ACC112 (cell line): ENCODE measurements around the gene EXD2.
"Not testable (repeated sequence)": the region's sequence is repeated elsewhere in the genome, so short reads cannot be mapped to it uniquely, and the experiment has no call there.

ENCODE experiments used
- H2AFZ ChIP-seq: fragments of 200-600 bp; sonication (generic); one replicate; pipeline ENCODE4 v1.6.0; 2017; ENCODE audit warnings: antibody characterized with exemption, low read length; ENCODE audit not compliant: unreplicated experiment
- H3K27ac ChIP-seq: fragments of 200-600 bp; sonication (generic); 2 replicates; pipeline ENCODE4 v1.5.1; 2014; ENCODE audit warnings: low read depth, mild to moderate bottlenecking, antibody characterized with exemption, low read length, moderate library complexity
- H3K27me3 ChIP-seq: fragments of 200-600 bp; sonication (generic); 2 replicates; pipeline ENCODE4 v1.6.1; 2014; ENCODE audit warnings: mild to moderate bottlenecking, antibody characterized with exemption, low read length, moderate library complexity, mixed read lengths; ENCODE audit not compliant: insufficient read depth
- H3K36me3 ChIP-seq: fragments of 200-600 bp; sonication (generic); 2 replicates; pipeline ENCODE4 v1.6.1; 2016; ENCODE audit warnings: mild to moderate bottlenecking, antibody characterized with exemption, low read length, moderate library complexity, mixed read lengths; ENCODE audit not compliant: insufficient read depth
- H3K4me1 ChIP-seq: fragments of 200-600 bp; sonication (generic); one replicate; pipeline ENCODE4 v1.6.1; 2016; ENCODE audit warnings: low read length, mixed read lengths; ENCODE audit not compliant: insufficient read depth, unreplicated experiment, control insufficient read depth
- H3K4me3 ChIP-seq: fragments of 200-600 bp; sonication (generic); 2 replicates; pipeline ENCODE4 v1.5.1; 2014; ENCODE audit warnings: mild to moderate bottlenecking, low read depth, low read length
- H3K79me2 ChIP-seq: fragments of 200-600 bp; sonication (generic); one replicate; pipeline ENCODE4 v1.6.0; 2016; ENCODE audit warnings: low read length; ENCODE audit not compliant: control insufficient read depth, unreplicated experiment, insufficient read depth

EXD2 gene

GRCh38 chr14:69154779-69155178 is 36.5 kb upstream of the EXD2 start:
- no peak overlapping the region for H3K4me3 ChIP-seq
- no peaks in the 10 kb centered on the region for H3K36me3 ChIP-seq
- H3K4me1 ChIP-seq, result peaks cover 13% of the 10 kb centered on the region
- H2AFZ ChIP-seq, result no peak overlapping the region
- H3K27me3 ChIP-seq, result no peaks in the 10 kb centered on the region
- H3K27ac ChIP-seq, result no peak overlapping the region
- peaks cover 24% of the 10 kb centered on the region for H3K79me2 ChIP-seq

DNA sequence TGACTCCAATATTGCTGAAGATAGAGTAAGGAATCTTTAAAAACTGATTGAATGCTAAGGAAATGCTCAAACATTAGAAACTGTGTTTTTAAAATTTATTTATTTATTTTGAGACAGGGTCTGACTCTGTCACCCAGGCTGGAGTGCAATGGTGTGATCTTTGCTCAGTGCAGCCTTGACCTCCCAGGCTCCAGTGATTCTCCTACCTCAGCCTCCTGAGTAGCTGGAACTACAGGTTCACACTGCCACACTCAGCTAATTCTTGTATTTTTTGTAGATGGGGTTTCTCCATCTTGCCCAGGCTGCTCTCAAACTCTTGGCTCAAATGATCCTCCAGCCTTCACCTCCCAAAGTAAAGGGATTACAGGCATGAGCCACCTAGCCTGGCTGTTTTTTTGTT is 35.1 kb upstream of the EXD2 start:
- Histone ChIP-seq H3K36me3 (no peaks in the 10 kb centered on the region), H3K4me1 (no peaks in the 10 kb centered on the region), H3K27me3 (no peaks in the 10 kb centered on the region)

GRCh38 chr14:69161590-69161989 is 29.7 kb upstream of the EXD2 start:
- Histone ChIP-seq H3K4me1 (no peaks in the 10 kb centered on the region), H3K36me3 (no peaks in the 10 kb centered on the region), H3K27ac (no peak overlapping the region), H2AFZ (no peak overlapping the region), H3K4me3 (no peak overlapping the region), H3K27me3 (peaks cover 6% of the 10 kb centered on the region), H3K79me2 (no peaks in the 10 kb centered on the region)

More for the DNA sequence above, 35.1 kb upstream of the EXD2 start:
- H2AFZ ChIP-seq, result no peak overlapping the region
- H3K27ac ChIP-seq, result no peak overlapping the region
- no peak overlapping the region for H3K4me3 ChIP-seq
- H3K79me2 ChIP-seq, result peaks cover 10% of the 10 kb centered on the region

GRCh38 chr14:69165787-69166186 is 25.5 kb upstream of the EXD2 start:
- not testable (repeated sequence) for H2AFZ ChIP-seq, H3K36me3 ChIP-seq, H3K4me3 ChIP-seq, H3K79me2 ChIP-seq, H3K27me3 ChIP-seq, H3K4me1 ChIP-seq, H3K27ac ChIP-seq

- H2AFZ ChIP-seq, result no peak overlapping the region
- no peaks in the 10 kb centered on the region for H3K36me3 ChIP-seq
- H3K79me2 ChIP-seq, result no peaks in the 10 kb centered on the region
- H3K27ac ChIP-seq, result no peak overlapping the region
- H3K4me3 ChIP-seq, result no peak overlapping the region
- no peaks in the 10 kb centered on the region for H3K4me1 ChIP-seq
- peaks cover 11% of the 10 kb centered on the region for H3K27me3 ChIP-seq
Measured at GRCh38 chr14:69170839-69171238, 20.5 kb upstream of the EXD2 start.

- Histone ChIP-seq H3K4me3 (no peak overlapping the region), H3K79me2 (no peaks in the 10 kb centered on the region), H3K4me1 (no peaks in the 10 kb centered on the region), H3K27me3 (peaks cover 11% of the 10 kb centered on the region), H3K36me3 (no peaks in the 10 kb centered on the region), H3K27ac (no peak overlapping the region), H2AFZ (no peak overlapping the region)
Measured at GRCh38 chr14:69171569-69171968, 19.7 kb upstream of the EXD2 start.

DNA sequence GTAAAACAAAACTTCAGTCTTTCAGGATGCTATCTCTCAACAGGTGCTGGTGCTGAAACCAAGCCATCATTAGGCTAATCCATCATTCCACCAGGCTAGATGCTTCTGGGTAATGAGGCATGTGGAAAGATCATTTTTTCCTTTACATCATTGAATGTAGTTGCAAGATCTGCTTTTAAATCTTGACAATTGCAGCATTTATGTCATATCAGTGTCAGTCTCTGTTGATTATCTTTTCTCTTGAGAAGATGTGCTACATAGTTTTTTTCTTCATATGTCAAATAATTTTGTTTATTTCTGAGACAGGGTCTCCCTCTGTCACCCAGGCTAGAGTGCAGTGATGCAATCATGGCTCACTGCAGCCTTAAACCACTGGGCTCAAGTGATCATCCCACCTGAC is 16.2 kb upstream of the EXD2 start:
- peaks cover 16% of the 10 kb centered on the region for H3K27me3 ChIP-seq
- H3K36me3 ChIP-seq, result no peaks in the 10 kb centered on the region
- H2AFZ ChIP-seq, result no peak overlapping the region
- H3K4me3 ChIP-seq, result no peak overlapping the region
- H3K79me2 ChIP-seq, result no peaks in the 10 kb centered on the region
- H3K4me1 ChIP-seq, result no peaks in the 10 kb centered on the region
- H3K27ac ChIP-seq, result no peak overlapping the region

GRCh38 chr14:69181491-69181890 is 9.8 kb upstream of the EXD2 start:
- H3K36me3 ChIP-seq, result no peaks in the 10 kb centered on the region
- H3K4me1 ChIP-seq, result no peaks in the 10 kb centered on the region

GRCh38 chr14:69182580-69182979 is 8.7 kb upstream of the EXD2 start:
- H3K27ac ChIP-seq, H2AFZ ChIP-seq, H3K36me3 ChIP-seq, H3K27me3 ChIP-seq, H3K79me2 ChIP-seq, H3K4me3 ChIP-seq, H3K4me1 ChIP-seq: not testable (repeated sequence)

More at GRCh38 chr14:69181491-69181890, 9.8 kb upstream of the EXD2 start:
- no peak overlapping the region for H3K27ac ChIP-seq
- H2AFZ ChIP-seq, result no peak overlapping the region
- H3K27me3 ChIP-seq, result peaks cover 6% of the 10 kb centered on the region; the same call in 1 of the 2 replicates
- H3K79me2 ChIP-seq, result no peaks in the 10 kb centered on the region
- H3K4me3 ChIP-seq, result no peak overlapping the region

DNA sequence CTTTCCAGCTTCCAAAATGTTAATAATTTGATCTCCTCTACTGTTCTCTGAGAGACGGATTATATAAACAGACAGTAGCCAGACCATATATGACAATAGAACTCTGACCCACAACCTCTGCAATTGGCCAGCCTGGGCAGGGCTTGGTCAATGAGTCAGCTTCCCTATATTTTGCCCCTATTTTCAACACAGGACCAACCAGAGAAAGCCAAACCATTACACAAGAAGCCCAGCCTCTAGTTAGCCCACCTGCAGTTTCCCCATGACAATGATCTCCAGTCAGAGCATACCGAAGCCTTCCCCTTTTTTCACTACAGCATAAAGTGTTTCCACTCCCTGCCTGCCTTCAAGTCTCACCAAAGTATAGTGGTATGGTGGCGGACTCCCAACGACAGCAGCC is 7.6 kb upstream of the EXD2 start:
- Histone ChIP-seq H3K4me3 (no peak overlapping the region), H3K27me3 (no peaks in the 10 kb centered on the region), H3K79me2 (no peaks in the 10 kb centered on the region), H3K4me1 (no peaks in the 10 kb centered on the region), H2AFZ (no peak overlapping the region), H3K36me3 (no peaks in the 10 kb centered on the region), H3K27ac (no peak overlapping the region)

DNA sequence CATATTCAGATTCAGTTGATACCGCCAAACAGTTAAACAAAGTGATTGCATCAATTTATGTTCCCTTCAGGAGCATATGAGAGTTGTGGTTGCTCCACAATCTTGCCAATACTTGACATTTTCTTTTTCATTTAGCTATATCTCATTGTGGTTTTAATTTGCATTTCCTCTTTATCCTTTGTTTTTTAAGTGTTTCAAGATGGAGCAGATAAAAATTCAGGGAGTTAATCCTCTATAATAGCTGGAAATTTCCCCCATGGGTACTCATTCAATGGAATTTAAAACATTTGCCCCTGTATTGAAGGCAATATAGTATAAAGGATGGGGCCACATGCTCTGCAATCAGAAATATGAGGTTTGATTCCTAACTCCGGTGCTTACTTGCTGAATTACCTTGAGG is 1.1 kb upstream of the EXD2 start:
- Histone ChIP-seq H3K27me3 (no peaks in the 10 kb centered on the region), H3K27ac (no peak overlapping the region), H2AFZ (no peak overlapping the region), H3K36me3 (no peaks in the 10 kb centered on the region), H3K4me1 (peaks cover 4% of the 10 kb centered on the region), H3K79me2 (peaks cover 7% of the 10 kb centered on the region), H3K4me3 (no peak overlapping the region)
